Activated CD4-positive, alpha-beta T cell treated with anti-CD3 and anti-CD28 coated beads, Interleukin-2, amount 50 U/mL, for 1 hour (primary cell): ENCODE data around the gene PIK3CA.

Experiments
- DNase-seq: peaks from one replicate; pipeline ENCODE4 v3.0.0-alpha.2; 2020

Gene PIK3CA

GRCh38 chr3:179158336-179159039, 10.3 kb downstream of the PIK3CA start:
- DNase-seq = no peak

GRCh38 chr3:179163503-179163902, 15.3 kb downstream of the PIK3CA start:
- DNase-seq = no peak

- no peak for DNase-seq
Measured at GRCh38 chr3:179164857-179165256, 16.7 kb downstream of the PIK3CA start.

- no peak for DNase-seq
Measured at GRCh38 chr3:179166561-179167201, 18.5 kb downstream of the PIK3CA start.

GRCh38 chr3:179168918-179169317, 20.8 kb downstream of the PIK3CA start:
- no peak for DNase-seq

- no peak for DNase-seq
Measured at GRCh38 chr3:179172546-179172945, 24.4 kb downstream of the PIK3CA start.

- DNase-seq = no peak
Measured at GRCh38 chr3:179174316-179174715, 26.2 kb downstream of the PIK3CA start.

- no peak for DNase-seq
Measured at GRCh38 chr3:179174898-179175297, 26.7 kb downstream of the PIK3CA start.

GRCh38 chr3:179175358-179175757, 27.2 kb downstream of the PIK3CA start:
- no peak for DNase-seq

- DNase-seq = no peak
Measured at GRCh38 chr3:179177611-179178010, 29.5 kb downstream of the PIK3CA start.

- no peak for DNase-seq
Measured at GRCh38 chr3:179179256-179179655, 31.1 kb downstream of the PIK3CA start.

GRCh38 chr3:179179979-179180759, 32.0 kb downstream of the PIK3CA start:
- DNase-seq = no peak

GRCh38 chr3:179181021-179181472, 32.9 kb downstream of the PIK3CA start:
- no peak for DNase-seq

- no peak for DNase-seq
Measured at GRCh38 chr3:179181993-179182551, 33.9 kb downstream of the PIK3CA start.

- no peak for DNase-seq
Measured at GRCh38 chr3:179182902-179183301, 34.7 kb downstream of the PIK3CA start.

GRCh38 chr3:179184826-179185225, 36.7 kb downstream of the PIK3CA start:
- no peak for DNase-seq

GRCh38 chr3:179186426-179186825, 38.3 kb downstream of the PIK3CA start:
- no peak for DNase-seq

- no peak for DNase-seq
Measured at GRCh38 chr3:179189759-179190158, 41.6 kb downstream of the PIK3CA start.

- DNase-seq = no peak
Measured at GRCh38 chr3:179190581-179190980, 42.4 kb downstream of the PIK3CA start.

- no peak for DNase-seq
Measured at GRCh38 chr3:179192542-179192941, 44.4 kb downstream of the PIK3CA start.

GRCh38 chr3:179194931-179195330, 46.8 kb downstream of the PIK3CA start:
- no peak for DNase-seq

GRCh38 chr3:179196098-179196497, 47.9 kb downstream of the PIK3CA start:
- no peak for DNase-seq

- DNase-seq = no peak
Measured at GRCh38 chr3:179196700-179197099, 48.5 kb downstream of the PIK3CA start.

- DNase-seq = no peak
Measured at GRCh38 chr3:179200790-179201189, 52.6 kb downstream of the PIK3CA start.
